Suppressor macrophage (primary cell): ENCODE data around the gene HEXIM1.

Source experiments
- DNase-seq, 4 experiments: peaks; one replicate each; pipeline ENCODE4 v3.0.0-alpha.2; 2020 to 2022

The HEXIM1 gene

GRCh38 chr17:45172541-45173286 is 24.4 kb downstream of the HEXIM1 start:
- peak; percentile 15 to 66 (median 50) for DNase-seq

GRCh38 chr17:45175759-45176115 is 27.5 kb downstream of the HEXIM1 start:
- DNase-seq = no peak

GRCh38 chr17:45177563-45177962 is 29.3 kb downstream of the HEXIM1 start:
- no peak for DNase-seq

- DNase-seq = no peak
Observed at GRCh38 chr17:45184144-45184543, 35.9 kb downstream of the HEXIM1 start.

- DNase-seq = no peak
Observed at GRCh38 chr17:45186801-45187354, 38.6 kb downstream of the HEXIM1 start.

GRCh38 chr17:45189009-45189408 is 40.7 kb downstream of the HEXIM1 start:
- no peak for DNase-seq

GRCh38 chr17:45190503-45191255 is 42.4 kb downstream of the HEXIM1 start:
- no peak for DNase-seq

- no peak for DNase-seq
Observed at GRCh38 chr17:45195424-45195823, 47.1 kb downstream of the HEXIM1 start.

GRCh38 chr17:45197108-45197507 is 48.8 kb downstream of the HEXIM1 start:
- no peak for DNase-seq

- peak; percentile 95 to 97 (median 97) for DNase-seq
Observed at GRCh38 chr17:45197555-45198334, 49.5 kb downstream of the HEXIM1 start.

GRCh38 chr17:45200701-45201100 is 52.4 kb downstream of the HEXIM1 start:
- DNase-seq = peak; percentile 52 to 67 (median 63)

- DNase-seq = no peak
Observed at GRCh38 chr17:45201457-45201856, 53.2 kb downstream of the HEXIM1 start.
